Measurements from ENCODE around the gene GDF7.

GDF7 gene

GRCh38 chr2:20632446-20632990, 34.4 kb upstream of the GDF7 start:
- DNase-seq (ENCODE audit: low read depth in 1 of 2, low spot score in 1 of 2) = no peak
- no peak for TF ChIP-seq JUND (IDR thresholded peaks at IDR 0.05; ENCODE audit: low read depth)
- in situ Hi-C loops (cut with HindIII; ENCODE audit: low pct_unique_long_range_greater_than_20kb, low sequenced_read_pairs) = loop anchor here (25.0 kb wide), 1 partner anchor 195 kb away; the partner anchor contains the start of gene RHOB

- DNase-seq (ENCODE audit: low read depth in 1 of 2, low spot score in 1 of 2) = no peak
- in situ Hi-C loops (cut with HindIII; ENCODE audit: low pct_unique_long_range_greater_than_20kb, low sequenced_read_pairs) = loop anchor here (25.0 kb wide), 1 partner anchor 196 kb away; the partner anchor contains the start of gene RHOB
- TF ChIP-seq JUND (IDR thresholded peaks at IDR 0.05; ENCODE audit: low read depth) = no peak
These were observed 33.9 kb upstream of the GDF7 start for GRCh38 chr2:20633001-20633400.

GRCh38 chr2:20633794-20634506, 33.0 kb upstream of the GDF7 start:
- in situ Hi-C loops (cut with HindIII; ENCODE audit: low pct_unique_long_range_greater_than_20kb, low sequenced_read_pairs) = loop anchor here (25.0 kb wide), 1 partner anchor 197 kb away; the partner anchor contains the start of gene RHOB
- no peak for TF ChIP-seq JUND (IDR thresholded peaks at IDR 0.05; ENCODE audit: low read depth)
- peak in 1 of 2 experiments; percentile 30 for DNase-seq (ENCODE audit: low read depth in 1 of 2, low spot score in 1 of 2)

GRCh38 chr2:20634507-20635112, 32.3 kb upstream of the GDF7 start:
- DNase-seq (ENCODE audit: low read depth in 1 of 2, low spot score in 1 of 2) = peak in 1 of 2 experiments; percentile 27
- no peak for TF ChIP-seq JUND (IDR thresholded peaks at IDR 0.05; ENCODE audit: low read depth)
- in situ Hi-C loops (cut with HindIII; ENCODE audit: low pct_unique_long_range_greater_than_20kb, low sequenced_read_pairs) = loop anchor here (25.0 kb wide), 1 partner anchor 197 kb away; the partner anchor contains the start of gene RHOB

GRCh38 chr2:20635113-20635510, 31.8 kb upstream of the GDF7 start:
- no peak for DNase-seq (ENCODE audit: low read depth in 1 of 2, low spot score in 1 of 2)
- no peak for TF ChIP-seq JUND (IDR thresholded peaks at IDR 0.05; ENCODE audit: low read depth)
- in situ Hi-C loops (cut with HindIII; ENCODE audit: low pct_unique_long_range_greater_than_20kb, low sequenced_read_pairs) = loop anchor here (25.0 kb wide), 1 partner anchor 198 kb away; the partner anchor contains the start of gene RHOB

- no peak for TF ChIP-seq JUND (IDR thresholded peaks at IDR 0.05; ENCODE audit: low read depth)
- peak; percentile 71 to 72 for DNase-seq (ENCODE audit: low read depth in 1 of 2, low spot score in 1 of 2)
- in situ Hi-C loops (cut with HindIII; ENCODE audit: low pct_unique_long_range_greater_than_20kb, low sequenced_read_pairs) = loop anchor here (25.0 kb wide), 1 partner anchor 199 kb away; the partner anchor contains the start of gene RHOB
These were observed 31.0 kb upstream of the GDF7 start for GRCh38 chr2:20635675-20636584.

GRCh38 chr2:20637147-20637546, 29.8 kb upstream of the GDF7 start:
- DNase-seq (ENCODE audit: low read depth in 1 of 2, low spot score in 1 of 2) = no peak
- in situ Hi-C loops (cut with HindIII; ENCODE audit: low pct_unique_long_range_greater_than_20kb, low sequenced_read_pairs) = loop anchor here (25.0 kb wide), 1 partner anchor 200 kb away; the partner anchor contains the start of gene RHOB
- no peak for TF ChIP-seq JUND (IDR thresholded peaks at IDR 0.05; ENCODE audit: low read depth)

GRCh38 chr2:20638014-20638413, 28.9 kb upstream of the GDF7 start:
- in situ Hi-C loops (cut with HindIII; ENCODE audit: low pct_unique_long_range_greater_than_20kb, low sequenced_read_pairs) = loop anchor here (25.0 kb wide), 1 partner anchor 201 kb away; the partner anchor contains the start of gene RHOB
- DNase-seq (ENCODE audit: low read depth in 1 of 2, low spot score in 1 of 2) = no peak
- TF ChIP-seq JUND (IDR thresholded peaks at IDR 0.05; ENCODE audit: low read depth) = no peak

- in situ Hi-C loops (cut with HindIII; ENCODE audit: low pct_unique_long_range_greater_than_20kb, low sequenced_read_pairs) = loop anchor here (25.0 kb wide), 1 partner anchor 202 kb away; the partner anchor contains the start of gene RHOB
- no peak for TF ChIP-seq JUND (IDR thresholded peaks at IDR 0.05; ENCODE audit: low read depth)
- DNase-seq (ENCODE audit: low read depth in 1 of 2, low spot score in 1 of 2) = no peak
These were observed 28.1 kb upstream of the GDF7 start for GRCh38 chr2:20638646-20639430.

- in situ Hi-C loops (cut with HindIII; ENCODE audit: low pct_unique_long_range_greater_than_20kb, low sequenced_read_pairs) = loop anchor here (25.0 kb wide), 1 partner anchor 203 kb away; the partner anchor contains the start of gene RHOB
- no peak for TF ChIP-seq JUND (IDR thresholded peaks at IDR 0.05; ENCODE audit: low read depth)
- no peak for DNase-seq (ENCODE audit: low read depth in 1 of 2, low spot score in 1 of 2)
These were observed 26.4 kb upstream of the GDF7 start for GRCh38 chr2:20640411-20641122.
